ENCODE results near the gene PML.
A peak's percentile ranks its signal among the peaks of the same experiment; 100 is the strongest.
"Not testable (repeated sequence)": the region's sequence is repeated elsewhere in the genome, so short reads cannot be mapped to it uniquely, and the experiment has no call there.

Gene PML

GRCh38 chr15:74040109-74040850 lies 45.8 kb downstream of the PML start:
- no peak for DNase-seq

- no peak for DNase-seq
Measured at GRCh38 chr15:74041311-74041756, 46.8 kb downstream of the PML start.

GRCh38 chr15:74041777-74042435 lies 47.4 kb downstream of the PML start:
- DNase-seq: no peak

- DNase-seq: no peak
Measured at GRCh38 chr15:74042603-74043424, 48.3 kb downstream of the PML start.

GRCh38 chr15:74043425-74044266 lies 49.1 kb downstream of the PML start:
- DNase-seq: no peak

GRCh38 chr15:74044267-74045110 lies 50.0 kb downstream of the PML start:
- DNase-seq: no peak

- no peak for DNase-seq
Measured at GRCh38 chr15:74045184-74045583, 50.7 kb downstream of the PML start.

GRCh38 chr15:74045636-74046274 lies 51.2 kb downstream of the PML start:
- DNase-seq: no peak

GRCh38 chr15:74046275-74046674 lies 51.8 kb downstream of the PML start:
- DNase-seq: no peak

- DNase-seq: no peak
Measured at GRCh38 chr15:74050127-74050526, 55.6 kb downstream of the PML start.

- no peak for DNase-seq
Measured at GRCh38 chr15:74050556-74051234, 56.2 kb downstream of the PML start.

- not testable (repeated sequence) for DNase-seq
Measured at GRCh38 chr15:74052271-74053260, 58.0 kb downstream of the PML start.

GRCh38 chr15:74053517-74053916 lies 59.0 kb downstream of the PML start:
- DNase-seq: no peak

GRCh38 chr15:74053941-74054529 lies 59.5 kb downstream of the PML start:
- peak; percentile 79 for DNase-seq

- no peak for DNase-seq
Measured at GRCh38 chr15:74055804-74056203, 61.3 kb downstream of the PML start.

GRCh38 chr15:74056330-74056729 lies 61.8 kb downstream of the PML start:
- DNase-seq: not testable (repeated sequence)

- DNase-seq: not testable (repeated sequence)
Measured at GRCh38 chr15:74059050-74059833, 64.7 kb downstream of the PML start.

- no peak for DNase-seq
Measured at GRCh38 chr15:74060251-74060650, 65.7 kb downstream of the PML start.
